ENCODE data around the gene PTPRN2. TPM values are rescaled to one million over a fixed set of nuclear protein-coding genes. Genes with fewer than 3 reads are reported as not detected.
A peak's percentile ranks its signal among the peaks of the same experiment; 100 is the strongest.

Gene PTPRN2
- polyA plus RNA-seq, 1 donor from 2014 or later = 1.6 TPM

DNA sequence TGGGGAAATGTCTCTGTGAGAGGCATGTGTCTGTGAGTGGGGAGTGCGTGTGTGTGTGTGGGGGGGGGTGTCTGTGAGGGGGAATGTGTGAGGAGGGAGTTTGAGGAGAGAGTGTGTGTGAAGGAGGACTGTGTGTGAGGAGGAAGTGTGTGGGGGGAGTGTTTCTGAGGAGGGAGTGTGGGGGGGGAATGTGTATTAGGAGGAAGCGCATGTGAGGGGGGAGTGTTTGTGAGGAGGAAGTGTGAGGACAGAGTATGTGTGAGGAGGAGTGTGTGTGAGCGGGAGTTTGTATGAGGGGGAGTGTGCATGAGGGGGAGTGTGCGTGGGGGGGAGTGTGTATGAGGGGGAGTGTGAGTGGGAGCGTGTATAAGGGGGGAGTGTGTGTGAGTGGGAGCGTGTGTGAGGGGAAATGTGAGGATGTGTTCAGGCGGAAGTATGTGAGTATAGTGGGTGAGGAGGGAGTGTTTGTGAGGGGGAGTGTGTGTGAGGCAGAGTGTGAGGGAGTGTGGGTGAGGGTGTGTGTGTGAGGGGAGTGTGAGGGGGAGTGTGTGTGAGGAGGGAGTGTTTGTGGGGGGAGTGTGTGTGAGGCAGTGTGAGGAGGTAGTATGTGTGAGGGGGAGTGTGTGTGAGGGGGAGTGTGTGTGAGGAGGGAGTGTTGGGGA, 21.8 kb upstream of the PTPRN2 start:
- no peaks in the 10 kb centered on the region for H3K36me3 Mint-ChIP-seq
- peaks cover 11 to 17% (median 12%) of the 10 kb centered on the region in 3 donors for H3K4me1 Mint-ChIP-seq
- no peak overlapping the region for H3K27ac Mint-ChIP-seq
- H3K9me3 Mint-ChIP-seq = no peaks in the 10 kb centered on the region
- no peak overlapping the region for H3K4me3 Mint-ChIP-seq
- peaks cover 3% of the 10 kb centered on the region for H3K27me3 Mint-ChIP-seq

DNA sequence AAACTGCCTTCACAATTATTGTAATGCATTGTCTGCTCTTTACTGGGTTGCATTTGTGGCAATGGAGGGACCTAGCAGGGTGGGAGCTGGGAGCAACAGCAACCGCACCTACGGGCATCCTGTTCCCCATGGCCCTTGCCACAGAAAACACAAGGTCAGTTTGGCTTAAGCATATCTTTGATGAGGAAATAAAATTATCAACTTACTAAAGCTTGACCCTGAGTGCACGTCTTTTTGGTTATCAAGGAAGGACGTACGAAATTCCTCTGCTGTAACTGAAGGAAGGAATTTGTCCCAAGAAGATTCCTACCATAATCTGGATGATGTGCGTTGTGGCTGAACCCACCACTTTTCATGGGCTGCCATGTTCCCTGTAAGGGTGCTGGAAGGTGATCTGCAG, 19.9 kb upstream of the PTPRN2 start:
- Mint-ChIP-seq H3K27me3 (peaks cover 8% of the 10 kb centered on the region), H3K36me3 (peaks cover 3% of the 10 kb centered on the region)

GRCh38 chr7:158606671-158607424, 19.2 kb upstream of the PTPRN2 start:
- no peaks in the 10 kb centered on the region for H3K9me3 Mint-ChIP-seq
- H3K4me1 Mint-ChIP-seq = peaks cover 0 to 3% (median 0%) of the 10 kb centered on the region in 3 donors
- H3K36me3 Mint-ChIP-seq = peaks cover 3% of the 10 kb centered on the region
- H3K27me3 Mint-ChIP-seq = peaks cover 8% of the 10 kb centered on the region
- H3K27ac Mint-ChIP-seq = no peak overlapping the region
- H3K4me3 Mint-ChIP-seq = no peak overlapping the region

More for the DNA sequence above, 19.9 kb upstream of the PTPRN2 start:
- no peak overlapping the region for H3K4me3 Mint-ChIP-seq
- H3K4me1 Mint-ChIP-seq = peaks cover 0 to 8% (median 0%) of the 10 kb centered on the region in 3 donors
- no peaks in the 10 kb centered on the region for H3K9me3 Mint-ChIP-seq
- no peak overlapping the region for H3K27ac Mint-ChIP-seq

- Mint-ChIP-seq H3K4me3 (no peak overlapping the region), H3K36me3 (peaks cover 3% of the 10 kb centered on the region), H3K27me3 (peaks cover 5% of the 10 kb centered on the region), H3K9me3 (no peaks in the 10 kb centered on the region), H3K27ac (no peak overlapping the region), H3K4me1 (no peaks in the 10 kb centered on the region)
Observed at GRCh38 chr7:158606129-158606528, 18.5 kb upstream of the PTPRN2 start.

- H3K36me3 Mint-ChIP-seq = peaks cover 6% of the 10 kb centered on the region
- no peak overlapping the region for H3K4me3 Mint-ChIP-seq
- H3K4me1 Mint-ChIP-seq = no peaks in the 10 kb centered on the region
- peak overlapping the region in 1 of 3 donors; percentile 48 for H3K27ac Mint-ChIP-seq
- H3K9me3 Mint-ChIP-seq = no peaks in the 10 kb centered on the region
- H3K27me3 Mint-ChIP-seq = peaks cover 5% of the 10 kb centered on the region
Observed at GRCh38 chr7:158603773-158604755, 16.4 kb upstream of the PTPRN2 start.

DNA sequence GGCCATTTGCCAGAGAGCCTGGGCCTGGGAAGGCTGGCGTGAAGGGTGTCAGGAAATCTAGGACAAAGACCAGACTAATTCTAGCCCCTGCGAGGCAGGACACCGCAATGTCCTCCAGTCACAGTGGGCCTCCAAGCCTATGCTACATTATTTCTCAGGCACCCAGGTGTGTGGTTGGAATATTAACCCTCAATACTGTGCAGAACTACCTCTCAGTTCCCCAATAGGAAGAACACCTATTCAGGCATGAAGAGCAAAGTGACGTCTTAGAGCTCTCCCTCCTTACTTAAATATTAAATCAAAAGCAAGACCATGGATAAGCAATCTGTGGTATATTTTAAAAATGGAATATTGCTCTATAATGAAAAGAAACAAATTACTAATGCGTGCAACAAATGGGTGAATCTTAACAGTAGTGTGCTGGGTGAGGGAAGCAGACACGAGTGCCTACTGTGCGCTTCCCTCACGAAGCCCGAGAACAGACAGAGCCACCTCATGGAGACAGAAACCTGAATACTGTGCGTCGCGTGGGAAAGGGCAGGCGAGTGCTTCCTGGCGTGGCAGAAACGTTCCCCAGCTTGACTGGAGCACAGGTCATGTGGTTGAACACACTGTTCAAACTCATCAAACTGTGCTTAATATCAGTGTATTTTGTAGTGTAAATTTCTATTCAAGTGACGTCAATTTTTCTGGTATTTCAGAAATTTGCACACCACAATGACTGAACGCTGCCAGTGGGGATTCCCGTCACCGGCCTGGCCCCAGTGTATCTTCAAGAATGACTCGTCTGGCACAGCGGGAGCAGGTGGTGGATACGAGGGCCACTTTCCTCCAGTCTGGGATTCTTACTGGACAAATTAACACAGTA, 15.5 kb upstream of the PTPRN2 start:
- H3K9me3 Mint-ChIP-seq = no peaks in the 10 kb centered on the region
- H3K36me3 Mint-ChIP-seq = peaks cover 6% of the 10 kb centered on the region
- no peak overlapping the region for H3K27ac Mint-ChIP-seq
- H3K27me3 Mint-ChIP-seq = peaks cover 5% of the 10 kb centered on the region
- no peak overlapping the region for H3K4me3 Mint-ChIP-seq
- no peaks in the 10 kb centered on the region for H3K4me1 Mint-ChIP-seq

DNA sequence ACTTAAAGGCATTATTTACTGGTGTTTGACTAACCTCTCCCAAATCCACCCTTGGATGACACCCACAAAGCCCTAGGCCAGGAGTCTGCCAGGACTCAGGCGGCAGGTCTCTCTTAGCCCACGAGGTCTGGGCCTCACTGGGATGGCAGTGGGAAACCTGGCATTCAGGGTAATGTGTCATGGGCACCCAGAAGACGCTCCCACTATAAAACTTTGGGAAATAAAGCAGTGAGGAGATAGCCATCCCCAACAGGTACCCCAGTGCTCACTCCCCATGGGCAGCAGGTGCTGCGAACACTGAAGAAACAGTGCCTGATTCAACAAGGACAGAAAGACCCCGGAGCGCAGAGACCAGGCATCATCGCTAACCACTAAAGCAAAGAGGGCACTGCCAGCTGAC, 14.4 kb upstream of the PTPRN2 start:
- H3K36me3 Mint-ChIP-seq = peaks cover 6% of the 10 kb centered on the region
- no peak overlapping the region for H3K27ac Mint-ChIP-seq
- no peak overlapping the region for H3K4me3 Mint-ChIP-seq
- no peaks in the 10 kb centered on the region for H3K4me1 Mint-ChIP-seq
- H3K9me3 Mint-ChIP-seq = no peaks in the 10 kb centered on the region
- H3K27me3 Mint-ChIP-seq = peaks cover 5% of the 10 kb centered on the region

- H3K4me1 Mint-ChIP-seq = no peaks in the 10 kb centered on the region
- H3K27me3 Mint-ChIP-seq = peaks cover 5% of the 10 kb centered on the region
- H3K27ac Mint-ChIP-seq = no peak overlapping the region
- H3K36me3 Mint-ChIP-seq = peaks cover 6% of the 10 kb centered on the region
- H3K9me3 Mint-ChIP-seq = no peaks in the 10 kb centered on the region
- H3K4me3 Mint-ChIP-seq = no peak overlapping the region
Observed at GRCh38 chr7:158601090-158601489, 13.5 kb upstream of the PTPRN2 start.

DNA sequence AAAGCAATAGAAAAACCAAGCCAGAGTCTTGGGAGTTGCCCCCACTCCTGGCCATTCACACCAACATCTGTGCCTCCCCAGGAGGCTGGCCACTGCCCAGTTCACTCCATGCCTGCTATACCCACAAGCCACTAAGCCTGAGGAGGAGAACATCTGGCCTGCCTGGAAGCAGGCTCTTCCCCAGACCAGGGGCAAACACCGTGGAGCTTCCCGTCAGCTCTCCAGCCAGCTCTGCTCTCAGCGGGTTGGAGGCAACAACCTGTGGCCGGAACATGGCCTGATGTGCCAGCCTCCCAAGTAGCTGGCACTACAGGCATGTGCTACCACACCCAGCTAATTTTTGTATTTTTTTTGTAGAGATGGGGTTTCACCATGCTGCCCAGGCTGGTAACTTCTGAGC, 9.1 kb upstream of the PTPRN2 start:
- Mint-ChIP-seq H3K4me3 (no peak overlapping the region), H3K9me3 (peaks cover 0 to 4% (median 0%) of the 10 kb centered on the region in 3 donors), H3K27me3 (no peaks in the 10 kb centered on the region), H3K36me3 (peaks cover 3% of the 10 kb centered on the region), H3K4me1 (no peaks in the 10 kb centered on the region), H3K27ac (no peak overlapping the region)

- Mint-ChIP-seq H3K9me3 (peaks cover 0 to 4% (median 0%) of the 10 kb centered on the region in 3 donors), H3K36me3 (peaks cover 3% of the 10 kb centered on the region), H3K4me1 (no peaks in the 10 kb centered on the region), H3K27me3 (no peaks in the 10 kb centered on the region), H3K27ac (no peak overlapping the region), H3K4me3 (no peak overlapping the region)
Observed at GRCh38 chr7:158596309-158596708, 8.7 kb upstream of the PTPRN2 start.

DNA sequence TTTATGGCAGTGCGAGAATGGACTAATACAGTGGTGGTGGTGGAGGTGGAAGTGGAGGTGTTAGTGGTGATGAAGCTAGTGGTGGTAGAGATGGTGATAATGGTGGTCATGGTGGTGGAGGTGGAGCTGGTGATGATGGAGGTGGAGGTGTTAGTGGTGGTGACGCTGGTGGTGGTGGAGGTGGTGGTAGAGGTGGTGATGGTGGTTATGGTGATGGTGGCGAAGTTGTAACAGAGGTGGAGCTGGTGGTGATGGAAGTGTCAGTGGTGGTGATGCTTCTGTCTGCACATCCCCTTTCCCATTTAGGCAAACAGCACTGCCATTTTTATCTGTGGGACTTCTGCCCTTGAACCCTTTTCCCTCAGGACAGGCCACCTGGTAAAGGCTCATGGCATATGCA, 7.4 kb upstream of the PTPRN2 start:
- H3K4me3 Mint-ChIP-seq = no peak overlapping the region
- H3K36me3 Mint-ChIP-seq = no peaks in the 10 kb centered on the region
- no peaks in the 10 kb centered on the region for H3K4me1 Mint-ChIP-seq
- H3K9me3 Mint-ChIP-seq = peaks cover 0 to 4% (median 0%) of the 10 kb centered on the region in 3 donors
- H3K27me3 Mint-ChIP-seq = no peaks in the 10 kb centered on the region
- no peak overlapping the region for H3K27ac Mint-ChIP-seq

- H3K36me3 Mint-ChIP-seq = no peaks in the 10 kb centered on the region
- H3K27ac Mint-ChIP-seq = no peak overlapping the region
- peaks cover 0 to 2% (median 0%) of the 10 kb centered on the region in 3 donors for H3K4me1 Mint-ChIP-seq
- H3K27me3 Mint-ChIP-seq = peaks cover 7% of the 10 kb centered on the region
- peaks cover 0 to 4% (median 0%) of the 10 kb centered on the region in 3 donors for H3K9me3 Mint-ChIP-seq
- no peak overlapping the region for H3K4me3 Mint-ChIP-seq
Observed at GRCh38 chr7:158592541-158592940, 4.9 kb upstream of the PTPRN2 start.

GRCh38 chr7:158591944-158592343, 4.3 kb upstream of the PTPRN2 start:
- peaks cover 0 to 2% (median 0%) of the 10 kb centered on the region in 3 donors for H3K4me1 Mint-ChIP-seq
- H3K36me3 Mint-ChIP-seq = no peaks in the 10 kb centered on the region
- no peak overlapping the region for H3K4me3 Mint-ChIP-seq
- H3K27ac Mint-ChIP-seq = no peak overlapping the region
- H3K9me3 Mint-ChIP-seq = peaks cover 0 to 4% (median 0%) of the 10 kb centered on the region in 3 donors
- H3K27me3 Mint-ChIP-seq = peaks cover 7% of the 10 kb centered on the region

DNA sequence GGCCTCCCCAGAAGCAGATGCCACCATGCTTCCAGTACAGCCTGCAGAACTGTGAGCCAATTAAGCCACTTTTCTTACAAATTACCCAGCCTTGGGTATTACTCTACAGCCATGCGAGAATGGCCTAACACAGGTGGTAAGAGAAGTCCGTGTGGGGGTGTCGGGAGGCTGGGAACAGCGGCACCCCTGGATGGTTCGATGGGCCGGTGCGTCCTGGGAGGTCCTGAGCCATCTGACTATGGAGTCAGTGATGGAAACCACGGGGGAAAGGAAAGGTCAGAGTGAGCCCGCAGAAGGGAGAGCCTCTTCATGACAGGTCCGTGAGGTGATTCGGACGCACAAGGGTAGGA, 2.5 kb upstream of the PTPRN2 start:
- Mint-ChIP-seq H3K36me3 (no peaks in the 10 kb centered on the region), H3K4me3 (peak overlapping the region in 1 of 4 donors; percentile 2), H3K27me3 (peaks cover 19% of the 10 kb centered on the region), H3K4me1 (peaks cover 0 to 5% (median 0%) of the 10 kb centered on the region in 3 donors), H3K9me3 (peaks cover 0 to 4% (median 0%) of the 10 kb centered on the region in 3 donors), H3K27ac (no peak overlapping the region)
